HG02759 (cell line): Measurements from ENCODE around the gene EXOSC5.
"Not testable (repeated sequence)": the region's sequence is repeated elsewhere in the genome, so short reads cannot be mapped to it uniquely, and the experiment has no call there.

Source experiments
- ATAC-seq: cut with Tn5 transposase; IDR thresholded peaks from one replicate; pipeline ENCODE4 v1.9.1; 2021; ENCODE audit warnings: mild to moderate bottlenecking, moderate library complexity; ENCODE audit not compliant: unreplicated experiment

Gene EXOSC5

DNA sequence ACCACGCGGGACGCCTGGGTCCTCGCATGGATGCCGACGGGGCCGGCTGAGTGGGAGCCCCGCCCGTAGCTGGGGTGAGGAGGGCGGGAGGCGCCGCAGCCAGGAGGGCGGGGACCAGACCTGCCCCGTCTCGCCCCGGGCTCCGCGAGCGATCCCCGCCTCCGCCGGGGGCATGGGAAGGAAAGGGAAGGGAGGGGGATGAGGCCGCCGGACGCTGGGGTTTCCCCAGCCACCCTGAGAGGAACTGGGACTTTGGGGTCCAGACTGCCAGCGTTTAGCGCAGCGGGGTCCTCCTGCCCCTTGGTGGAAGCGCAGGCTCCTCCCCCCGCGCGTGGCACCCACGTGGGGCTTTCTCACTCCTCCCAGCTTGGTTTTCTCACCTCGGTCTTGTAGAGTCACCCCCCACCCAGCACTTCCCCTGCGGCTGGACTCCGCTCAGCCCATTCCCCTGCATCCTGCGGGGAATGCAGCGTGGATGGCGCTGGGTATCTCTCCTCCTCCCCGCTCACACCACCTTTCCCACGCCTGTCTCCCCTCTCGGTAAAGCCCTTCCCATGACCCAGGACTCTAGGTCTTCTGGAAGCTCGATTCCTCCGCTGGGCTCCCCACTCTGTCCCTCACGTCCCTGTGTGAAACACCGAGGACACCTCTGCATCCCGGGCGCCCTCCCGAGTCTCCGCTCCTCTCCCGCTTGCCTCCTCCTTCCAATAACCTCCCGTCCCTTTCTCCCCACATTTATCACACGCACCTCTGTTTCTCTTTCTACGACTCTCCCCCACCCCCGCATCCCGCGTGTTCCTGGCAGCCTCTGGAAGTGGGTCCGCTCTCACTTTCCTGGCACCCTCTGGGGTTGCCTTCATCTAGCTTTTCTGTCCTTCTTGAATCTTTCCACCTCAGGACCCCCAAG is 45.6 kb downstream of the EXOSC5 start:
- ATAC-seq = peak; percentile 49

DNA sequence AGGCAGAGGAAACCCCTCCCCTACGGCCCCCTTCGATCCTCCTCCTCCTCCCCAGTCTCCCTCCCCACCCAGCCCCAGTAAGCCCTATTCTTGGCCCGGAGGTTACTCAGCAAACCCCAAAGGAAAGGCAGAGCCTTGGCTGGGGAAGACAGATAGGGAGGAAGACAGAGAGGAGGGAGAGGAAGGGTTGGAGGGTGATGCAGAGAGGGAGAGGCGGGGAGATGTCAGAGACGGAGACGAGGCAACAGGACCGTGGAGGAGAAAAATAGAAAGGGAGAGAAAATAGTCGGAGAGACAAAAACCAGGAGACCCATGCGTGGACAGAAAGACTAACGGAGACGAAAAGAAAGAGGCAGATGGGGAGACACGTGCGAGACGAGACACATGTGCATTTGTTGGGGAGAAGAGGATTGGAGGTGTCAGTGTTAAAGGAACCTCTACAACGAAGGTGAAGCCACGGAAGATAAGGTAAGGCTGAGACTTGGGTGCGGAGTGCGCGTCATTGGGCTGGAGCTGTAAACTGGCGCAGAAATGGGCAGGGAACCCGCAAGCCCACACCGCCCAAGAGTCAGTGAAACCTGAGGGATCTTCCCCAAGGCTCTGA is 46.3 kb downstream of the EXOSC5 start:
- ATAC-seq = peak; percentile 4

DNA sequence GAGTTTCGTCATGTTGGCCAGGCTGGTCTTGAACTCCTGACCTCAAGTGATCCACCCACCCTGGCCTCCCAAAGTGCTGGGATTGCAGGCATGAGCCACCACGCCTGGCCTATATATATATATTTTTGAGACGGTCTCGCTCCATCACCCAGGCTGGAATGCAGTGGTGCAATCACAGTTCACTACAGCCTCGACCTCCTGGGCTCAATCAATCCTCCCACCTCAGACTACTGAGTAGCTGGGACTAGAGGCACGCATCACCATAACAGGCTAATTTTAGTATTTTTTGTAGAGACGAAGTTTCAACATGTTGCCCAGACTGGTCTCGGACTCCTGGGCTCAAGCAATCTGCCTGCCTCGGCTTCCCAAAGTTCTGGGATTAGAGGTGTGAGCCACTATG is 50.2 kb downstream of the EXOSC5 start:
- ATAC-seq = not testable (repeated sequence)

DNA sequence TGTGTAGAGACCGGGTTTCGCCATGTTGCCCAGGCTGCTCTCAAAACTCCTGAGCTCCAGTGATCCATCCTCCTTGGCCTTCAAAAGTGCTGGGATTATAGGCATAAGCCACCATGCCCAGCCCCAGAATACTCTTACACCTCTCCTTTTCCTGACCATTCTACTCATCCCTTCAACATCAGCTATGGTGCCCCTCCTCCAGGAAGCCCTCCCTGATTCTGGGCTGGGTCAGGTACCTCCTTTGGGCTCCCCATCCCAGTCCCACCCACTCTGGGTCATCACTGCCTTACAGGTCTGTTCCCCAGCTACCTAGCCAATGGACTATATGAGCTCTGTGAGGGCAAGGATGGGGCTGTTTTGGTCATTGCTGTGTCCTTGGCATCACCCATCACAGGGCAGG is 53.0 kb downstream of the EXOSC5 start:
- no peak for ATAC-seq

DNA sequence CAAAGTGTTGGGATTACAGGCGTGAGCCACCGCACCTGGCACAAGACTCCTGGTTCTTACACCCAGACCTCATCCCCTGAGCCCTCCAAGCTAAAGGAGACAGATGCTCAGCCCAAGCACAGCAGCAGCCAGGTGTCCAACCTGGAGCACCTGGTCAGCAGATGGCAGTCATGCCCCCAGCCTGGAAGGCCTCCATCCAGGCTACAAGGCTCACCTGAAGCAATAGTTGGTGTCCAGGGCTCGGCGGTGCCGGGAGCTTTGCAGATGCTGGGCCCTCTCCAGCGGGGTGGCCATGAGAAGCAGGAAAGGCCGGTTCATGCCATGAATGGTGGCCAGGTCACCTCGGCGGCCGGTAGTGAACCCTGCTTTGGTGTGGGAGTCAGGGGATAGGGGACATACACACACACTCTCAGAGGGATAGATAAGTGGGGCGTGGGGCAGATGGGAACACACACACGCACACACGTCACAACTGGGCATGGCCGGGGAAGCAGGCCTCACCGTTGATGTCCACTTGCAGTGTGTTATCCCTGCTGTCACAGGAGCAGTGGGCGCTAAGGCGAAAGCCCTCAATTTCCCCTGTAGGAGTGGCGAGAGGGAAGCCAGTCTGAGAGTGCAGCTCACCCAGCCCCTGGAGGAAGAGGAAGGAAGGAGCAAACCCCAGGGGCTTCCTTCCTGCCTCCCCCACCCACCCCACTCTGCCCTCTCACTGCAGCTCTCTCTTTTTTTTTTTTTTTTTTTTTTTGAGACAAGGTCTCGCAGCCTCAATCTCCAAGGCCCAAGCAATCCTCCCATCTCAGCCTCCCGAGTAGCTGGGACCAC is 55.3 kb downstream of the EXOSC5 start:
- no peak for ATAC-seq

DNA sequence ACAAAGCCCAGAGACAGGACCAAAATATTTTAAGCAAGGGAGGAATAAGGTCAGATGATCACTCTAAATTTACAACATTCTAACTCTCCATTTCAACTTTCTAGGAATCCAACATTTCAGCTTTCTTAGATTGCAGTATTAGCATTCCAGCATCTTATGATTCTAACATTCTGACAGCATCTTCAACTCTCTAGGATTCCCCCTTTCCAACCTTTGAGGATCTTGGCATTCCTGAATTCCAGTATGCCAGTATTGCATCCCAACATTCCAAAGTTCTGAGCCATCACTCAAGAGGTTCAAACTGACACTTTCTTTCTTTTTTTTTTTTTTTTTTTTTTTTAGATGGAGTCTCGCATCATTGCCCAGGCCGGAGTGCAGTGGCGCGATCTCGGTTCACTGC is 57.2 kb downstream of the EXOSC5 start:
- ATAC-seq = no peak
